Endothelial cell of umbilical vein (primary cell): ENCODE data around the gene IKZF4. TPM values are rescaled to one million over a fixed set of nuclear protein-coding genes. Genes with fewer than 3 reads are reported as not detected.

ENCODE experiments used
- BruUV-seq: library from RNA; stranded (reverse); fragments of 400-500 nt; replicated peaks from 2 replicates; lab custom pipeline; 2021; lab: Mats Ljungman, UMichigan
- CTCF ChIA-PET: fragments of 300-600, 350-600 bp; sonication (Branson Sonifier 250); formaldehyde crosslinking; loops from one replicate; lab custom pipeline; 2021; ENCODE audit warnings: antibody characterized with exemption, inconsistent platforms; lab: Charles Lee
- POLR2A ChIA-PET: fragments of 300-600, 350-600 bp; sonication (Branson Sonifier 250); formaldehyde crosslinking; loops from one replicate; lab custom pipeline; 2021; ENCODE audit warnings: antibody characterized with exemption, inconsistent platforms; lab: Charles Lee
- DNase-seq: peaks from one replicate; pipeline ENCODE4 v3.0.0-alpha.2; 2011; ENCODE audit warnings: low read depth, low spot score
- FAIRE-seq: peaks from 2 replicates; lab custom pipeline; 2011; peaks lifted over from hg19 to GRCh38; lab: Jason Lieb, UNC
- H2AFZ ChIP-seq: 2 replicates; pipeline ENCODE4 v1.6.0; 2012; ENCODE audit warnings: low read depth, low read length, control low read depth, inconsistent platforms
- H3K27ac ChIP-seq: 2 replicates; pipeline ENCODE4 v1.5.1; 2011; ENCODE audit warnings: low read depth, mild to moderate bottlenecking, control low read depth, low read length, moderate library complexity; ENCODE audit not compliant: insufficient read depth
- H3K27me3 ChIP-seq, 2 experiments: 2 replicates each; pipeline versions ENCODE4 v1.6.0 to v1.6.1; 2011; ENCODE audit warnings: low read length in 2 of 2, mixed read lengths in 1 of 2; ENCODE audit not compliant: control insufficient read depth in 2 of 2, insufficient read depth in 2 of 2
- H3K36me3 ChIP-seq, 2 experiments: 2 replicates in 1 of 2; 3 replicates in 1 of 2; pipeline ENCODE4 v1.5.1; 2011; ENCODE audit warnings: low read length in 2 of 2, mild to moderate bottlenecking in 1 of 2, moderate library complexity in 1 of 2; ENCODE audit not compliant: control insufficient read depth in 2 of 2, insufficient read depth in 2 of 2; ENCODE audit errors: extremely low read depth in 1 of 2
- H3K4me1 ChIP-seq: 3 replicates; pipeline ENCODE4 v1.5.1; 2011; ENCODE audit warnings: mild to moderate bottlenecking, low read length; ENCODE audit not compliant: control insufficient read depth, insufficient read depth; ENCODE audit errors: extremely low read depth
- H3K4me2 ChIP-seq: 2 replicates; pipeline ENCODE4 v1.6.1; 2011; ENCODE audit warnings: low read length, control low read depth, mixed read lengths; ENCODE audit not compliant: insufficient read depth
- H3K4me3 ChIP-seq, 3 experiments: fragments of 200-600 bp in 1 of 3; sonication (generic), shearing (Covaris generic) in 1 of 3; replicated peaks in 1 of 3; 2 replicates each; pipeline ENCODE4 v1.5.1; 2011 to 2016; ENCODE audit warnings: control low read depth in 3 of 3, low read length in 3 of 3, mild to moderate bottlenecking in 2 of 3, inconsistent platforms in 1 of 3, low read depth in 1 of 3, moderate library complexity in 1 of 3; ENCODE audit not compliant: insufficient read depth in 1 of 3
- H3K79me2 ChIP-seq: 2 replicates; pipeline ENCODE4 v1.6.0; 2012; ENCODE audit warnings: low read length, inconsistent platforms; ENCODE audit not compliant: control insufficient read depth, insufficient read depth
- H3K9ac ChIP-seq: replicated peaks from 2 replicates; pipeline ENCODE3; 2011; ENCODE audit warnings: low read length, control low read depth; ENCODE audit not compliant: insufficient read depth; ENCODE audit errors: extremely low read depth
- H3K9me1 ChIP-seq: replicated peaks from 3 replicates; pipeline ENCODE4 v1.6.0; 2011; ENCODE audit warnings: mild to moderate bottlenecking, low read length; ENCODE audit not compliant: control insufficient read depth, insufficient read depth; ENCODE audit errors: extremely low read depth
- H3K9me3 ChIP-seq: replicated peaks from 2 replicates; pipeline ENCODE4 v1.5.1; 2012; ENCODE audit warnings: low read length, inconsistent platforms; ENCODE audit not compliant: control insufficient read depth, insufficient read depth
- H4K20me1 ChIP-seq: replicated peaks from 2 replicates; pipeline ENCODE3; 2011; ENCODE audit warnings: mild to moderate bottlenecking, low read length; ENCODE audit not compliant: control insufficient read depth, insufficient read depth; ENCODE audit errors: extremely low read depth
- CTCF ChIP-seq, 2 donors: IDR thresholded peaks; 1 replicate in 1 of 2; 2 replicates in 1 of 2; pipeline ENCODE4 v1.5.1; 2011; ENCODE audit warnings: low read length in 2 of 2, mild to moderate bottlenecking in 2 of 2, moderate library complexity in 2 of 2, control low read depth in 1 of 2, inconsistent platforms in 1 of 2, low read depth in 1 of 2; ENCODE audit not compliant: insufficient read depth in 1 of 2; ENCODE audit errors: extremely low read depth in 1 of 2
- EZH2 ChIP-seq: IDR thresholded peaks from 2 replicates; pipeline ENCODE4 v1.6.1; 2012; ENCODE audit warnings: borderline replicate concordance, low read depth, mild to moderate bottlenecking, moderate library complexity, low read length, inconsistent platforms; ENCODE audit not compliant: severe bottlenecking
- FOS ChIP-seq: IDR thresholded peaks from 2 replicates; pipeline ENCODE4 v1.6.1; 2011; ENCODE audit warnings: mild to moderate bottlenecking, low read length, moderate library complexity, borderline replicate concordance; ENCODE audit not compliant: insufficient read depth
- GATA2 ChIP-seq: IDR thresholded peaks from 2 replicates; pipeline ENCODE4 v1.7.0; 2011; ENCODE audit warnings: low read depth, mild to moderate bottlenecking, moderate library complexity, mixed read lengths, low read length; ENCODE audit not compliant: insufficient read length, insufficient read depth
- JUN ChIP-seq: IDR thresholded peaks from 2 replicates; pipeline ENCODE4 v1.6.1; 2011; ENCODE audit warnings: borderline replicate concordance, low read depth; ENCODE audit not compliant: insufficient read length, insufficient read depth
- MAX ChIP-seq: IDR thresholded peaks from 2 replicates; pipeline ENCODE4 v1.6.1; 2011; ENCODE audit not compliant: insufficient read depth, insufficient read length
- MYC ChIP-seq: IDR thresholded peaks from one replicate; pipeline ENCODE4 v1.6.1; 2011; ENCODE audit warnings: mild to moderate bottlenecking, low read depth, low read length
- POLR2A ChIP-seq: IDR thresholded peaks from 2 replicates; pipeline ENCODE4 v1.6.1; 2012; ENCODE audit warnings: low read depth, mild to moderate bottlenecking, control low read depth, low read length
- POLR2AphosphoS5 ChIP-seq: IDR thresholded peaks from 2 replicates; pipeline ENCODE4 v1.6.1; 2012; ENCODE audit warnings: low read depth, mild to moderate bottlenecking, control low read depth, low read length, moderate library complexity; ENCODE audit not compliant: insufficient read depth
- dilution Hi-C: fragments of 300-500 bp; cut with MboI; formaldehyde crosslinking; loops from one replicate; pipeline ENCODE4 v1.15.0; 2019; ENCODE audit warnings: low sequenced_read_pairs; ENCODE audit not compliant: extremely low pct_ligation_motif_present
- intact Hi-C: fragments of 100-400 bp; cut with micrococcal nuclease; formaldehyde crosslinking; loops from one replicate; pipeline ENCODE4 v1.10.0; 2022
- polyA plus RNA-seq, 4 experiments: library from polyadenylated mRNA; depleted of rRNA in 3 of 4; stranded (reverse) in 3 of 4; unstranded in 1 of 4; fragments of >200 nt; gene quantifications; 2 replicates each; pipeline versions ENCODE4 v1.2.1 to v1.2.3, GENCODE V29; 2011 to 2012; ENCODE audit warnings: missing spikeins in 1 of 4
- total RNA-seq: library from RNA; stranded (reverse); gene quantifications from 2 replicates; pipeline ENCODE4 v1.2.3, GENCODE V29; 2021

The IKZF4 gene
- total and polyA plus RNA-seq, 2 donors (not counting 3 experiments of a cell fraction or from before 2014, with no cell fraction given) = 3.4 to 5.4 TPM

GRCh38 chr12:56031987-56032386, 11.1 kb downstream of the IKZF4 start:
- POLR2A ChIA-PET = no interaction called here
- H3K27ac ChIP-seq = no peak overlapping the region
- H3K4me1 ChIP-seq = peaks cover 17% of the 10 kb centered on the region
- no peaks in the 10 kb centered on the region for H4K20me1 ChIP-seq
- intact Hi-C loops = no loop called here
- DNase-seq = no peak
- BruUV-seq = no TSS peak
- H3K4me2 ChIP-seq = no peak overlapping the region
- FAIRE-seq = no peak
- H3K9me1 ChIP-seq = no peaks in the 10 kb centered on the region
- no peak overlapping the region for H3K4me3 ChIP-seq
- TF ChIP-seq JUN (no peak), CTCF (IDR thresholded peaks at IDR 0.05; ENCODE audit: extremely low read depth in 1 of 2, insufficient read depth in 1 of 2, low read depth in 1 of 2, low read length in 2 of 2) (no peak), POLR2AphosphoS5 (no peak), EZH2 (no peak), POLR2A (no peak), MYC (no peak), FOS (no peak), MAX (no peak), GATA2 (no peak)
- H3K36me3 ChIP-seq = peaks cover 2 to 9% of the 10 kb centered on the region in 2 experiments
- no peak overlapping the region for H2AFZ ChIP-seq
- H3K27me3 ChIP-seq = no peaks in the 10 kb centered on the region
- no peak overlapping the region for H3K9ac ChIP-seq
- dilution Hi-C loops = no loop called here
- CTCF ChIA-PET = interaction anchor here (1.5 to 2.8 kb wide), 2 partner anchors 36 to 294 kb away, joined by 3 to 14 read pairs; no protein-coding TSS in a partner anchor
- no peaks in the 10 kb centered on the region for H3K9me3 ChIP-seq
- H3K79me2 ChIP-seq = no peaks in the 10 kb centered on the region
